ENCODE results near the gene JAM3.

Gene JAM3

DNA sequence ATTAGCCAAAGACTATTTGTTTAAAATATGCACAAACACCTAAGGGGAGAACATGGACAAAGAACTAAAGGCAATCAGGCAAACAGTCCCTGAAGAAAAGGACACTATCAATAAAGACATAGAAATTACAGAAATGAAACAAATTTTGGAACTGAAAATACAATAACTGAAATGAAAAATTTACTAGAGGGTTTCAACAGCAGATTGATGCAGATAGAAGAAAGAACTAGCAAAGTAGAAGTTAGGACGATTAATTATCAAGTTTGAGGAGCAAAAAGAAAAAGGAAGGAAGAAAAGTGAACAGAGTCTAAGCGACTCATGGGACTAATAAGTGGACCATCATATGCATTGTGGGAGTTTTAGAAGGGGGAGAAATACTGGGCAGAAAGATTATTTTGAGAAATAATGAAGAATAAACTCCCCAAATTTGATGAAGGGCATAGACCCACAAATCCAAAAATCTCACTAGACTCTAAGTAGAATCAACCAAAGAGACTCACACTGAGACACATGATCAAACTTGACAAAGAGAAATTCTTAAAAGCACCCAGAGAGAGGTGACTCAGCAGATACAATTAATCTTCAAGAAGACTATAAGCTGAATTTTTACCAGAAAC is 62.9 kb downstream of the JAM3 start:
- no peaks in the 10 kb centered on the region for H3K4me1 Mint-ChIP-seq
- H3K4me3 Mint-ChIP-seq: no peak overlapping the region
- no peak overlapping the region for H3K27ac Mint-ChIP-seq
- peaks cover 6% of the 10 kb centered on the region for H3K27me3 Mint-ChIP-seq (ENCODE audit: low read depth, poor library complexity)
- DNase-seq: no peak
- H3K36me3 Mint-ChIP-seq (ENCODE audit: low read depth): peaks cover 93% of the 10 kb centered on the region
- H3K9me3 Mint-ChIP-seq: peaks cover 85% of the 10 kb centered on the region
- TF ChIP-seq CTCF (IDR thresholded peaks at IDR 0.05): no peak

GRCh38 chr11:134132808-134133207 is 63.9 kb downstream of the JAM3 start:
- no peak for DNase-seq
- H3K4me3 Mint-ChIP-seq: no peak overlapping the region
- H3K27me3 Mint-ChIP-seq (ENCODE audit: low read depth, poor library complexity): peaks cover 6% of the 10 kb centered on the region
- no peak for TF ChIP-seq CTCF (IDR thresholded peaks at IDR 0.05)
- no peaks in the 10 kb centered on the region for H3K4me1 Mint-ChIP-seq
- no peak overlapping the region for H3K27ac Mint-ChIP-seq
- H3K9me3 Mint-ChIP-seq: peaks cover 91% of the 10 kb centered on the region
- H3K36me3 Mint-ChIP-seq (ENCODE audit: low read depth): peaks cover 88% of the 10 kb centered on the region

DNA sequence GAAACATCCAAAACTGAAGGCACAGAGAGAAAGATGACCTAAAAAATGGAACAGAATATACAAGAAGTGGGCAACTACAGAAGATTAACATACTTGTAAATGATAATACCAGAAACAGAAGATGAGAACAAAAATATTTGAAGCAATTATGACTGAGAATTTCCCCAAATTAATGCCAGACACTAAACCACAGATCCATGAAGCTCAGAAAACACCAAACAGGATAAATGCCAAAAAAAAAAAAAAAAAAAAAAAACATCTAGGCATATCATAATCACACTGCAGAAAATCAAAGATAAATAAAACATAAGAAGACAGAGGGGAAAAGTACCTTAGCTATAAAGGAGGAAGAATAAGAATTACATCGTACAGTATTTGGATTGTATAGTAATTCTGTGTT is 65.3 kb downstream of the JAM3 start:
- peaks cover 2% of the 10 kb centered on the region for H3K4me1 Mint-ChIP-seq
- H3K27me3 Mint-ChIP-seq (ENCODE audit: low read depth, poor library complexity): peaks cover 4% of the 10 kb centered on the region
- TF ChIP-seq CTCF (IDR thresholded peaks at IDR 0.05): no peak
- no peak overlapping the region for H3K27ac Mint-ChIP-seq
- H3K4me3 Mint-ChIP-seq: no peak overlapping the region
- peaks cover 75% of the 10 kb centered on the region for H3K36me3 Mint-ChIP-seq (ENCODE audit: low read depth)
- peaks cover 78% of the 10 kb centered on the region for H3K9me3 Mint-ChIP-seq
- no peak for DNase-seq

- no peak for DNase-seq
- Mint-ChIP-seq H3K27ac (no peak overlapping the region), H3K4me3 (no peak overlapping the region), H3K9me3 (peaks cover 45% of the 10 kb centered on the region), H3K27me3 (ENCODE audit: low read depth, poor library complexity) (peaks cover 2% of the 10 kb centered on the region), H3K4me1 (peaks cover 5% of the 10 kb centered on the region), H3K36me3 (ENCODE audit: low read depth) (peaks cover 64% of the 10 kb centered on the region)
- TF ChIP-seq CTCF (IDR thresholded peaks at IDR 0.05): no peak
Observed at GRCh38 chr11:134138376-134138775, 69.5 kb downstream of the JAM3 start.

GRCh38 chr11:134139303-134139872 is 70.5 kb downstream of the JAM3 start:
- H3K4me3 Mint-ChIP-seq: no peak overlapping the region
- peak overlapping the region; percentile 37 for H3K27ac Mint-ChIP-seq
- H3K27me3 Mint-ChIP-seq (ENCODE audit: low read depth, poor library complexity): no peaks in the 10 kb centered on the region
- H3K36me3 Mint-ChIP-seq (ENCODE audit: low read depth): peaks cover 64% of the 10 kb centered on the region
- DNase-seq: no peak
- peaks cover 45% of the 10 kb centered on the region for H3K9me3 Mint-ChIP-seq
- no peak for TF ChIP-seq CTCF (IDR thresholded peaks at IDR 0.05)
- peaks cover 5% of the 10 kb centered on the region for H3K4me1 Mint-ChIP-seq

DNA sequence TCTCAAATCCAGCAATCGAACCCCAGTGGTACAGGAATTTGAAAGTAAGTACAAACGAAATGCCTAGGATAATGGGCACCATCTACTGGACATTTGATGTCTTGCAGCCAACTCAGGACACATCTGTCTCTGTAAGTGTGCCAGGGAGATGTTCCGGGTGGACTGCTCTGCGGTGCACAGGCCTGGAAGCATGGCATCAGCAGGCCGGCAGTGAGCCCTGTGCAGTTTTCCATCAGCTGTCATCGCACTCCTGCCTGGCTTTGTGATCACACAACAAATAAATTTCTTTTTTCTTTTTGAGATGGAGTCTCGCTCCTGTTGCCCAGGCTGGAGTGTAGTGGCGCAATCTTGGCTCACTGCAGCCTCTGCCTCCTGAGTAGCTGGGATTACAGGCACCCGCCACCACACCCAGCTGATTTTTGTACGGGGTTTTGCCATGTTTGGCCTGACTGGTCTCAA is 71.0 kb downstream of the JAM3 start:
- Mint-ChIP-seq H3K27ac (no peak overlapping the region), H3K9me3 (peaks cover 41% of the 10 kb centered on the region), H3K36me3 (ENCODE audit: low read depth) (peaks cover 64% of the 10 kb centered on the region), H3K27me3 (ENCODE audit: low read depth, poor library complexity) (no peaks in the 10 kb centered on the region), H3K4me1 (peaks cover 7% of the 10 kb centered on the region), H3K4me3 (no peak overlapping the region)
- peak; percentile 63 for DNase-seq
- TF ChIP-seq CTCF (IDR thresholded peaks at IDR 0.05): peak; percentile 77

Measured in nephron progenitor cell (in vitro differentiated cells).